ENCODE data around the gene FERMT1. TPM values are rescaled to one million over a fixed set of nuclear protein-coding genes. Genes with fewer than 3 reads are reported as not detected.

Gene FERMT1
- total and polyA plus RNA-seq, 2 of the 13 experiments (the other 11 are each of a cell fraction or from before 2014, with no cell fraction given) = 15.8 to 29.5 TPM

DNA sequence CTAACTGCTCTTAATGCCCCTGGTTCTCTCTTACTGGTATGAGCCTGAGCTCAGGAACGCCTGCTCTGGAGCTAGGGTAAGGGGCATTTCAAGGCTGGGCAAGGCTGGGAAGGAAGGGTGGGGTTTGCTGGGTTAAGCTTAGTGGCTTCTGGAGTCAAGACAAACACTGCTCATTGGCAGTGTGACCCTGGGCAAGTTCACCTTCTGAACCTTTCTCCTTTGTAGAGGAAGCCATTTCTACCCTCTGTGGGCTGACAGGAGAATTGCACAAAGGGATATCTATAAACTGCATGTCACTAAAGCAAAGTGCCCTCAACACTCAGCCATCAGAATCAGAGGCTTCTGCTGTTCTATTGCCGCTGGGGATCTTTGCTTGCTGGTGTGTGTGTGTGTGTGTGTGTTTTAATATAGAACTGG, 48.7 kb downstream of the FERMT1 start (continued):
- peak; percentile 39; the same call in 1 of the 2 replicates for TF ChIP-seq PAXIP1 (CRISPR knock-in tag; conservative IDR thresholded peaks at IDR 0.05)
- TF ChIP-seq TCF7 (IDR thresholded peaks at IDR 0.05; ENCODE audit: low read depth) = no peak
- TF ChIP-seq, protein P1, sequence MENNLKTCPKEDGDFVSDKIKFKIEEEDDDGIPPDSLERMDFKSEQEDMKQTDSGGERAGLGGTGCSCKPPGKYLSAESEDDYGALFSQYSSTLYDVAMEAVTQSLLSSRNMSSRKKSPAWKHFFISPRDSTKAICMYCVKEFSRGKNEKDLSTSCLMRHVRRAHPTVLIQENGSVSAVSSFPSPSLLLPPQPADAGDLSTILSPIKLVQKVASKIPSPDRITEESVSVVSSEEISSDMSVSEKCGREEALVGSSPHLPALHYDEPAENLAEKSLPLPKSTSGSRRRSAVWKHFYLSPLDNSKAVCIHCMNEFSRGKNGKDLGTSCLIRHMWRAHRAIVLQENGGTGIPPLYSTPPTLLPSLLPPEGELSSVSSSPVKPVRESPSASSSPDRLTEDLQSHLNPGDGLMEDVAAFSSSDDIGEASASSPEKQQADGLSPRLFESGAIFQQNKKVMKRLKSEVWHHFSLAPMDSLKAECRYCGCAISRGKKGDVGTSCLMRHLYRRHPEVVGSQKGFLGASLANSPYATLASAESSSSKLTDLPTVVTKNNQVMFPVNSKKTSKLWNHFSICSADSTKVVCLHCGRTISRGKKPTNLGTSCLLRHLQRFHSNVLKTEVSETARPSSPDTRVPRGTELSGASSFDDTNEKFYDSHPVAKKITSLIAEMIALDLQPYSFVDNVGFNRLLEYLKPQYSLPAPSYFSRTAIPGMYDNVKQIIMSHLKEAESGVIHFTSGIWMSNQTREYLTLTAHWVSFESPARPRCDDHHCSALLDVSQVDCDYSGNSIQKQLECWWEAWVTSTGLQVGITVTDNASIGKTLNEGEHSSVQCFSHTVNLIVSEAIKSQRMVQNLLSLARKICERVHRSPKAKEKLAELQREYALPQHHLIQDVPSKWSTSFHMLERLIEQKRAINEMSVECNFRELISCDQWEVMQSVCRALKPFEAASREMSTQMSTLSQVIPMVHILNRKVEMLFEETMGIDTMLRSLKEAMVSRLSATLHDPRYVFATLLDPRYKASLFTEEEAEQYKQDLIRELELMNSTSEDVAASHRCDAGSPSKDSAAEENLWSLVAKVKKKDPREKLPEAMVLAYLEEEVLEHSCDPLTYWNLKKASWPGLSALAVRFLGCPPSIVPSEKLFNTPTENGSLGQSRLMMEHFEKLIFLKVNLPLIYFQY (CRISPR knock-in tag; IDR thresholded peaks at IDR 0.05; ENCODE audit: borderline replicate concordance) = 0 out of 2 replicates have a peak, but pooled peaks have one; percentile 35
- peak; percentile 75; the same call in 1 of the 2 replicates for TF ChIP-seq RAD21 (CRISPR knock-in tag; IDR thresholded peaks at IDR 0.05)
- TF ChIP-seq THYN1 (CRISPR knock-in tag; IDR thresholded peaks at IDR 0.05; ENCODE audit: borderline replicate concordance, low read depth) = no peak
- peak; percentile 65; the same call in 1 of the 2 replicates for TF ChIP-seq RXRA (CRISPR knock-in tag; IDR thresholded peaks at IDR 0.05)
- no peak for TF ChIP-seq RNF2 (conservative IDR thresholded peaks at IDR 0.05; ENCODE audit: low read depth)
- TF ChIP-seq, protein P2, sequence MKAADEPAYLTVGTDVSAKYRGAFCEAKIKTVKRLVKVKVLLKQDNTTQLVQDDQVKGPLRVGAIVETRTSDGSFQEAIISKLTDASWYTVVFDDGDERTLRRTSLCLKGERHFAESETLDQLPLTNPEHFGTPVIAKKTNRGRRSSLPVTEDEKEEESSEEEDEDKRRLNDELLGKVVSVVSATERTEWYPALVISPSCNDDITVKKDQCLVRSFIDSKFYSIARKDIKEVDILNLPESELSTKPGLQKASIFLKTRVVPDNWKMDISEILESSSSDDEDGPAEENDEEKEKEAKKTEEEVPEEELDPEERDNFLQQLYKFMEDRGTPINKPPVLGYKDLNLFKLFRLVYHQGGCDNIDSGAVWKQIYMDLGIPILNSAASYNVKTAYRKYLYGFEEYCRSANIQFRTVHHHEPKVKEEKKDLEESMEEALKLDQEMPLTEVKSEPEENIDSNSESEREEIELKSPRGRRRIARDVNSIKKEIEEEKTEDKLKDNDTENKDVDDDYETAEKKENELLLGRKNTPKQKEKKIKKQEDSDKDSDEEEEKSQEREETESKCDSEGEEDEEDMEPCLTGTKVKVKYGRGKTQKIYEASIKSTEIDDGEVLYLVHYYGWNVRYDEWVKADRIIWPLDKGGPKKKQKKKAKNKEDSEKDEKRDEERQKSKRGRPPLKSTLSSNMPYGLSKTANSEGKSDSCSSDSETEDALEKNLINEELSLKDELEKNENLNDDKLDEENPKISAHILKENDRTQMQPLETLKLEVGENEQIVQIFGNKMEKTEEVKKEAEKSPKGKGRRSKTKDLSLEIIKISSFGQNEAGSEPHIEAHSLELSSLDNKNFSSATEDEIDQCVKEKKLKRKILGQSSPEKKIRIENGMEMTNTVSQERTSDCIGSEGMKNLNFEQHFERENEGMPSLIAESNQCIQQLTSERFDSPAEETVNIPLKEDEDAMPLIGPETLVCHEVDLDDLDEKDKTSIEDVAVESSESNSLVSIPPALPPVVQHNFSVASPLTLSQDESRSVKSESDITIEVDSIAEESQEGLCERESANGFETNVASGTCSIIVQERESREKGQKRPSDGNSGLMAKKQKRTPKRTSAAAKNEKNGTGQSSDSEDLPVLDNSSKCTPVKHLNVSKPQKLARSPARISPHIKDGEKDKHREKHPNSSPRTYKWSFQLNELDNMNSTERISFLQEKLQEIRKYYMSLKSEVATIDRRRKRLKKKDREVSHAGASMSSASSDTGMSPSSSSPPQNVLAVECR (CRISPR knock-in tag; IDR thresholded peaks at IDR 0.05; ENCODE audit: borderline replicate concordance) = no peak
- no peak for TF ChIP-seq NPAS2 (CRISPR knock-in tag; IDR thresholded peaks at IDR 0.05; ENCODE audit: borderline replicate concordance)
- peak; percentile 40 for TF ChIP-seq CEBPG (CRISPR knock-in tag; IDR thresholded peaks at IDR 0.05)
- peak; percentile 72 for TF ChIP-seq XRCC5 (optimal IDR thresholded peaks at IDR 0.05; ENCODE audit: low read length)
- TF ChIP-seq HNF4A (CRISPR knock-in tag; IDR thresholded peaks at IDR 0.05) = peak; percentile 57
- TF ChIP-seq TEAD2 (CRISPR knock-in tag; IDR thresholded peaks at IDR 0.05) = no peak
- peak; percentile 54; the same call in 1 of the 2 replicates for TF ChIP-seq HDAC2 (CRISPR knock-in tag; IDR thresholded peaks at IDR 0.05)
- TF ChIP-seq, protein P3, sequence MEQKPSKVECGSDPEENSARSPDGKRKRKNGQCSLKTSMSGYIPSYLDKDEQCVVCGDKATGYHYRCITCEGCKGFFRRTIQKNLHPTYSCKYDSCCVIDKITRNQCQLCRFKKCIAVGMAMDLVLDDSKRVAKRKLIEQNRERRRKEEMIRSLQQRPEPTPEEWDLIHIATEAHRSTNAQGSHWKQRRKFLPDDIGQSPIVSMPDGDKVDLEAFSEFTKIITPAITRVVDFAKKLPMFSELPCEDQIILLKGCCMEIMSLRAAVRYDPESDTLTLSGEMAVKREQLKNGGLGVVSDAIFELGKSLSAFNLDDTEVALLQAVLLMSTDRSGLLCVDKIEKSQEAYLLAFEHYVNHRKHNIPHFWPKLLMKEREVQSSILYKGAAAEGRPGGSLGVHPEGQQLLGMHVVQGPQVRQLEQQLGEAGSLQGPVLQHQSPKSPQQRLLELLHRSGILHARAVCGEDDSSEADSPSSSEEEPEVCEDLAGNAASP (CRISPR knock-in tag; IDR thresholded peaks at IDR 0.05; ENCODE audit: borderline replicate concordance) = peak; percentile 64; the same call in 1 of the 2 replicates
- peak; percentile 74; the same call in 1 of the 2 replicates for TF ChIP-seq ZNF644 (CRISPR knock-in tag; IDR thresholded peaks at IDR 0.05; ENCODE audit: low read depth)
- TF ChIP-seq ZBTB7B (CRISPR knock-in tag; IDR thresholded peaks at IDR 0.05) = peak; percentile 66; the same call in 1 of the 2 replicates
